HCT116 (cell line): Measurements from ENCODE around the gene NAT10. TPM values are rescaled to one million over a fixed set of nuclear protein-coding genes. Genes with fewer than 3 reads are reported as not detected.

Source experiments
- ATAC-seq: fragments of 200-7000 bp; cut with Tn5 transposase; 2 replicates; pipeline ENCODE4 v1.9.1; 2020; ENCODE audit warnings: mild to moderate bottlenecking, moderate library complexity
- BruUV-seq: library from RNA; stranded (reverse); fragments of 400-500 nt; replicated peaks from 2 replicates; lab custom pipeline; 2021; lab: Mats Ljungman, UMichigan
- CTCF ChIA-PET: fragments of 300-600 bp; sonication (Branson Sonifier 250); formaldehyde crosslinking; loops from one replicate; lab custom pipeline; 2021; ENCODE audit warnings: antibody characterized with exemption; lab: Charles Lee
- POLR2A ChIA-PET: fragments of 300-600, 350-600 bp; sonication (Branson Sonifier 250); formaldehyde crosslinking; loops from one replicate; lab custom pipeline; 2021; ENCODE audit warnings: antibody characterized with exemption; lab: Charles Lee
- RAD21 ChIA-PET, 2 experiments: fragments of 300-600 bp; sonication (Branson Sonifier 250); formaldehyde crosslinking; loops; one replicate each; lab custom pipeline; 2023; ENCODE audit warnings: low total read pairs in 2 of 2; ENCODE audit not compliant: uncharacterized antibody in 2 of 2, unreplicated experiment in 2 of 2, low non-redundant PET in 1 of 2; lab: Charles Lee
- DNase-seq: peaks from one replicate; pipeline ENCODE4 v3.0.0-alpha.2; 2010; ENCODE audit warnings: low read depth, low spot score
- H2AFZ ChIP-seq: fragments of 200-600 bp; shearing (Covaris generic), sonication (generic); 2 replicates; pipeline ENCODE4 v1.6.1; 2017; ENCODE audit warnings: low read depth, mixed run types, mixed read lengths, antibody characterized with exemption, low read length; ENCODE audit not compliant: poor library complexity, severe bottlenecking
- H3K27ac ChIP-seq: 2 replicates; pipeline ENCODE4 v1.5.1; 2012; ENCODE audit warnings: low read depth, low read length
- H3K27me3 ChIP-seq: fragments of 200-600 bp; sonication (generic); 2 replicates; pipeline ENCODE4 v1.6.1; 2016; ENCODE audit warnings: mixed run types, low read length, mixed read lengths; ENCODE audit not compliant: insufficient read depth
- H3K36me3 ChIP-seq, 2 experiments: fragments of 200-500 bp in 1 of 2; fragments of 200-600 bp in 1 of 2; sonication (Bioruptor generic) in 1 of 2; sonication (generic) in 1 of 2; 2 replicates each; pipeline versions ENCODE4 v1.5.1 to v1.6.1; 2014 to 2016; ENCODE audit warnings: low read length in 2 of 2, inconsistent platforms in 1 of 2, mixed read lengths in 1 of 2, mixed run types in 1 of 2; ENCODE audit not compliant: insufficient read depth in 2 of 2, control insufficient read depth in 1 of 2
- H3K4me1 ChIP-seq, 2 experiments: fragments of 200-600 bp in 1 of 2; sonication (generic) in 1 of 2; 2 replicates each; pipeline versions ENCODE4 v1.5.1 to v1.6.1; 2012 to 2017; ENCODE audit warnings: low read length in 2 of 2, inconsistent platforms in 1 of 2, mild to moderate bottlenecking in 1 of 2, mixed read lengths in 1 of 2, mixed run types in 1 of 2, moderate library complexity in 1 of 2; ENCODE audit not compliant: insufficient read depth in 2 of 2, control insufficient read depth in 1 of 2
- H3K4me2 ChIP-seq: fragments of 200-600 bp; sonication (generic); 2 replicates; pipeline ENCODE4 v1.6.1; 2017; ENCODE audit warnings: mixed run types, low read length, mixed read lengths
- H3K4me3 ChIP-seq, 2 experiments: fragments of 200-600 bp in 1 of 2; sonication (generic) in 1 of 2; replicated peaks in 1 of 2; 2 replicates each; pipeline ENCODE4 v1.5.1; 2011 to 2016; ENCODE audit warnings: low read length in 2 of 2, control low read depth in 1 of 2, low read depth in 1 of 2, mild to moderate bottlenecking in 1 of 2, mixed read lengths in 1 of 2, mixed run types in 1 of 2
- H3K79me2 ChIP-seq: fragments of 200-600 bp; sonication (generic); 2 replicates; pipeline ENCODE4 v1.6.1; 2017; ENCODE audit warnings: mild to moderate bottlenecking, mixed run types, low read length, moderate library complexity, mixed read lengths; ENCODE audit not compliant: insufficient read depth
- H3K9ac ChIP-seq: fragments of 200-600 bp; sonication (generic); 2 replicates; pipeline ENCODE4 v1.6.1; 2016; ENCODE audit warnings: low read length, mixed read lengths
- H3K9me2 ChIP-seq: fragments of 200-600 bp; sonication (generic), shearing (Covaris generic); 2 replicates; pipeline ENCODE4 v1.6.1; 2017; ENCODE audit warnings: mixed run types, mild to moderate bottlenecking, moderate library complexity; ENCODE audit not compliant: insufficient read depth
- H3K9me3 ChIP-seq, 2 experiments: fragments of 200-500 bp in 1 of 2; fragments of 200-600 bp in 1 of 2; sonication (Bioruptor generic) in 1 of 2; sonication (generic) in 1 of 2; 2 replicates each; pipeline ENCODE4 v1.6.1; 2014 to 2017; ENCODE audit warnings: low read length in 2 of 2, mixed read lengths in 2 of 2, inconsistent platforms in 1 of 2, low read depth in 1 of 2, mild to moderate bottlenecking in 1 of 2, mixed run types in 1 of 2, moderate library complexity in 1 of 2; ENCODE audit not compliant: control insufficient read depth in 1 of 2, insufficient read depth in 1 of 2
- H4K20me1 ChIP-seq: fragments of 200-600 bp; sonication (generic), shearing (Covaris generic); 2 replicates; pipeline ENCODE4 v1.6.1; 2017; ENCODE audit warnings: mixed run types, mild to moderate bottlenecking, moderate library complexity; ENCODE audit not compliant: insufficient read depth
- CBX3 ChIP-seq: IDR thresholded peaks from 2 replicates; pipeline ENCODE4 v1.6.1; 2012; ENCODE audit warnings: low read depth
- CTCF ChIP-seq, 3 experiments: fragments of 200-600 bp in 1 of 3; sonication (generic) in 1 of 3; IDR thresholded peaks in 2 of 3; conservative IDR thresholded peaks in 1 of 3; 2 replicates each; pipeline ENCODE4 v1.5.1; 2012 to 2017; ENCODE audit warnings: low read depth in 2 of 3, low read length in 2 of 3, antibody characterized with exemption in 1 of 3, borderline replicate concordance in 1 of 3, control low read depth in 1 of 3, mild to moderate bottlenecking in 1 of 3, mixed read lengths in 1 of 3, mixed run types in 1 of 3, moderate library complexity in 1 of 3; ENCODE audit not compliant: insufficient read depth in 1 of 3
- EGR1 ChIP-seq: IDR thresholded peaks from 2 replicates; pipeline ENCODE4 v1.6.1; 2012; ENCODE audit warnings: low read depth
- ELF1 ChIP-seq: IDR thresholded peaks from 2 replicates; pipeline ENCODE4 v1.6.1; 2012; ENCODE audit warnings: low read depth, borderline replicate concordance
- FOSL1 ChIP-seq: IDR thresholded peaks from 2 replicates; pipeline ENCODE4 v1.6.1; 2012; ENCODE audit warnings: low read depth
- POLR2AphosphoS5 ChIP-seq: IDR thresholded peaks from 2 replicates; pipeline ENCODE4 v1.6.1; 2011; ENCODE audit warnings: mild to moderate bottlenecking, low read depth, low read length, moderate library complexity
- RAD21 ChIP-seq: IDR thresholded peaks from 2 replicates; pipeline ENCODE4 v1.6.1; 2012; ENCODE audit warnings: low read depth, mild to moderate bottlenecking
- REST ChIP-seq: IDR thresholded peaks from 2 replicates; pipeline ENCODE4 v1.6.1; 2012; ENCODE audit warnings: low read depth
- SIN3A ChIP-seq: IDR thresholded peaks from 2 replicates; pipeline ENCODE4 v1.6.1; 2012; ENCODE audit warnings: low read depth
- SP1 ChIP-seq: IDR thresholded peaks from 2 replicates; pipeline ENCODE4 v1.6.1; 2012; ENCODE audit warnings: low read depth
- SRF ChIP-seq: IDR thresholded peaks from 2 replicates; pipeline ENCODE4 v1.6.1; 2012; ENCODE audit warnings: low read depth
- YY1 ChIP-seq: IDR thresholded peaks from 2 replicates; pipeline ENCODE4 v1.6.1; 2011; ENCODE audit warnings: low read length, low read depth, moderate library complexity, mild to moderate bottlenecking; ENCODE audit not compliant: insufficient replicate concordance; ENCODE audit errors: extremely low read depth
- ZBTB33 ChIP-seq: IDR thresholded peaks from 2 replicates; pipeline ENCODE4 v1.6.1; 2011; ENCODE audit warnings: mild to moderate bottlenecking, low read length, moderate library complexity; ENCODE audit not compliant: insufficient replicate concordance; ENCODE audit errors: extremely low read depth
- ZFX ChIP-seq: fragments of 450-650 bp; IDR thresholded peaks from 2 replicates; pipeline ENCODE4 v1.6.1; 2017
- ZNF274 ChIP-seq: fragments of 200-500 bp; sonication (Bioruptor generic); IDR thresholded peaks from 2 replicates; pipeline ENCODE4 v1.6.1; 2014; ENCODE audit warnings: mild to moderate bottlenecking, low read depth, low read length, inconsistent platforms
- intact Hi-C: fragments of 100-400 bp; cut with micrococcal nuclease; formaldehyde crosslinking; loops from 2 replicates; pipeline ENCODE4 v1.10.0; 2022
- total RNA-seq: library from RNA; stranded (reverse); gene quantifications from one replicate; pipeline ENCODE4 v1.2.1, GENCODE V29; 2021; ENCODE audit not compliant: unreplicated experiment
- TF ChIP-seq, protein P1 (sequence below): IDR thresholded peaks from 2 replicates; pipeline ENCODE4 v1.6.1; 2012

The NAT10 gene
- total RNA-seq, 1 experiment from 2014 or later, result 101 TPM

GRCh38 chr11:34167961-34168360, 62.5 kb downstream of the NAT10 start:
- RAD21 ChIA-PET, result no interaction called here
- no TSS peak for BruUV-seq
- intact Hi-C loops, result no loop called here
- H4K20me1 ChIP-seq, result no peaks in the 10 kb centered on the region
- TF ChIP-seq FOSL1 (no peak), CTCF (IDR thresholded peaks at IDR 0.05 in 2 of 3, conservative IDR thresholded peaks at IDR 0.05 in 1 of 3; ENCODE audit: borderline replicate concordance in 1 of 3, insufficient read depth in 1 of 3, low read depth in 2 of 3, low read length in 2 of 3) (no peak), ZBTB33 (no peak), SRF (no peak), ZFX (no peak), REST (no peak), EGR1 (no peak), RAD21 (no peak), SP1 (no peak), CBX3 (no peak), YY1 (no peak), POLR2AphosphoS5 (no peak), ZNF274 (no peak), SIN3A (no peak), ELF1 (no peak)
- TF ChIP-seq, protein P1, sequence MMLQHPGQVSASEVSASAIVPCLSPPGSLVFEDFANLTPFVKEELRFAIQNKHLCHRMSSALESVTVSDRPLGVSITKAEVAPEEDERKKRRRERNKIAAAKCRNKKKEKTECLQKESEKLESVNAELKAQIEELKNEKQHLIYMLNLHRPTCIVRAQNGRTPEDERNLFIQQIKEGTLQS, result no peak
- H3K9ac ChIP-seq, result no peak overlapping the region
- DNase-seq (no peak), ATAC-seq (no peak)
- POLR2A ChIA-PET, result no interaction called here
- H3K9me2 ChIP-seq, result no peaks in the 10 kb centered on the region
- H3K27ac ChIP-seq, result no peak overlapping the region
- no peaks in the 10 kb centered on the region for H3K9me3 ChIP-seq
- no peak overlapping the region for H2AFZ ChIP-seq
- H3K79me2 ChIP-seq, result no peaks in the 10 kb centered on the region
- H3K36me3 ChIP-seq, result no peaks in the 10 kb centered on the region
- H3K4me1 ChIP-seq, result peaks cover 0 to 9% of the 10 kb centered on the region in 2 experiments; a peak in 2 of 4 replicates
- no peak overlapping the region for H3K4me3 ChIP-seq
- no peaks in the 10 kb centered on the region for H3K27me3 ChIP-seq
- CTCF ChIA-PET, result no interaction called here
- H3K4me2 ChIP-seq, result no peak overlapping the region
